Stimulated activated memory B cell treated with anti-CD40 and anti-IgM and Interleukin-4, amounts not matched to agents 10 μg/mL and 1 μg/mL and 100 μg/mL, for 72 hours (primary cell): ENCODE measurements around the gene CACNA2D4.

Experiments used
- ATAC-seq: fragments of 150-1000 bp; cut with Tn5 transposase; 2 replicates; pipeline ENCODE4 v1.10.0; 2021
- H3K27ac Mint-ChIP-seq: one replicate; pipeline ENCODE4 v1.8.0; 2022; ENCODE audit warnings: mild to moderate bottlenecking, mixed read lengths
- H3K27me3 Mint-ChIP-seq: one replicate; pipeline ENCODE4 v1.8.0; 2022; ENCODE audit warnings: mixed read lengths
- H3K36me3 Mint-ChIP-seq: one replicate; pipeline ENCODE4 v1.8.0; 2022; ENCODE audit warnings: mixed read lengths
- H3K4me1 Mint-ChIP-seq: one replicate; pipeline ENCODE4 v1.8.0; 2022; ENCODE audit warnings: mixed read lengths
- H3K4me3 Mint-ChIP-seq: one replicate; pipeline ENCODE4 v1.8.0; 2022; ENCODE audit warnings: mild to moderate bottlenecking, moderate library complexity, mixed read lengths
- H3K9me3 Mint-ChIP-seq: one replicate; pipeline ENCODE4 v1.8.0; 2022; ENCODE audit warnings: mixed read lengths

The CACNA2D4 gene

GRCh38 chr12:1890119-1890703 is 28.2 kb downstream of the CACNA2D4 start:
- peaks cover 19% of the 10 kb centered on the region for H3K9me3 Mint-ChIP-seq
- H3K4me3 Mint-ChIP-seq, result no peak overlapping the region
- peaks cover 74% of the 10 kb centered on the region for H3K27me3 Mint-ChIP-seq

GRCh38 chr12:1888923-1889322 is 29.5 kb downstream of the CACNA2D4 start:
- Mint-ChIP-seq H3K4me3 (no peak overlapping the region), H3K27me3 (peaks cover 64% of the 10 kb centered on the region), H3K4me1 (no peaks in the 10 kb centered on the region), H3K9me3 (peaks cover 15% of the 10 kb centered on the region), H3K36me3 (peaks cover 20% of the 10 kb centered on the region), H3K27ac (no peak overlapping the region)
- ATAC-seq, result no peak

More at GRCh38 chr12:1890119-1890703, 28.2 kb downstream of the CACNA2D4 start:
- H3K36me3 Mint-ChIP-seq, result peaks cover 23% of the 10 kb centered on the region
- H3K27ac Mint-ChIP-seq, result no peak overlapping the region
- no peak for ATAC-seq
- no peaks in the 10 kb centered on the region for H3K4me1 Mint-ChIP-seq

GRCh38 chr12:1886396-1887008 is 31.9 kb downstream of the CACNA2D4 start:
- H3K36me3 Mint-ChIP-seq, result peaks cover 5% of the 10 kb centered on the region
- H3K27me3 Mint-ChIP-seq, result peaks cover 58% of the 10 kb centered on the region
- no peak for ATAC-seq
- no peaks in the 10 kb centered on the region for H3K4me1 Mint-ChIP-seq
- H3K27ac Mint-ChIP-seq, result no peak overlapping the region
- H3K4me3 Mint-ChIP-seq, result no peak overlapping the region
- H3K9me3 Mint-ChIP-seq, result peaks cover 7% of the 10 kb centered on the region

- Mint-ChIP-seq H3K4me1 (no peaks in the 10 kb centered on the region), H3K27ac (no peak overlapping the region), H3K9me3 (peaks cover 1% of the 10 kb centered on the region), H3K4me3 (no peak overlapping the region), H3K36me3 (peaks cover under 1% of the 10 kb centered on the region), H3K27me3 (peaks cover 51% of the 10 kb centered on the region)
- no peak for ATAC-seq
These were observed 32.7 kb downstream of the CACNA2D4 start for GRCh38 chr12:1885599-1886245.

GRCh38 chr12:1885082-1885596 is 33.3 kb downstream of the CACNA2D4 start:
- Mint-ChIP-seq H3K4me3 (no peak overlapping the region), H3K36me3 (no peaks in the 10 kb centered on the region), H3K4me1 (no peaks in the 10 kb centered on the region), H3K27me3 (peaks cover 49% of the 10 kb centered on the region), H3K9me3 (no peaks in the 10 kb centered on the region), H3K27ac (no peak overlapping the region)
- no peak for ATAC-seq

GRCh38 chr12:1884651-1885050 is 33.8 kb downstream of the CACNA2D4 start:
- Mint-ChIP-seq H3K36me3 (no peaks in the 10 kb centered on the region), H3K4me1 (no peaks in the 10 kb centered on the region), H3K27ac (no peak overlapping the region), H3K27me3 (peaks cover 49% of the 10 kb centered on the region), H3K4me3 (no peak overlapping the region), H3K9me3 (no peaks in the 10 kb centered on the region)
- no peak for ATAC-seq

- H3K9me3 Mint-ChIP-seq, result no peaks in the 10 kb centered on the region
- no peak overlapping the region for H3K4me3 Mint-ChIP-seq
- peaks cover 39% of the 10 kb centered on the region for H3K27me3 Mint-ChIP-seq
- no peaks in the 10 kb centered on the region for H3K4me1 Mint-ChIP-seq
- no peak for ATAC-seq
- no peaks in the 10 kb centered on the region for H3K36me3 Mint-ChIP-seq
- H3K27ac Mint-ChIP-seq, result no peak overlapping the region
These were observed 34.9 kb downstream of the CACNA2D4 start for GRCh38 chr12:1883513-1883912.

GRCh38 chr12:1882850-1883470 is 35.5 kb downstream of the CACNA2D4 start:
- Mint-ChIP-seq H3K27me3 (peaks cover 33% of the 10 kb centered on the region), H3K36me3 (no peaks in the 10 kb centered on the region), H3K4me3 (no peak overlapping the region), H3K4me1 (no peaks in the 10 kb centered on the region), H3K27ac (no peak overlapping the region), H3K9me3 (no peaks in the 10 kb centered on the region)
- no peak for ATAC-seq

GRCh38 chr12:1882405-1882804 is 36.0 kb downstream of the CACNA2D4 start:
- ATAC-seq, result no peak
- Mint-ChIP-seq H3K27ac (no peak overlapping the region), H3K4me1 (no peaks in the 10 kb centered on the region), H3K27me3 (peaks cover 28% of the 10 kb centered on the region), H3K9me3 (no peaks in the 10 kb centered on the region), H3K36me3 (no peaks in the 10 kb centered on the region), H3K4me3 (no peak overlapping the region)

- Mint-ChIP-seq H3K9me3 (no peaks in the 10 kb centered on the region), H3K36me3 (no peaks in the 10 kb centered on the region), H3K4me3 (no peak overlapping the region), H3K27me3 (peaks cover 26% of the 10 kb centered on the region), H3K4me1 (no peaks in the 10 kb centered on the region), H3K27ac (no peak overlapping the region)
- ATAC-seq, result no peak
These were observed 36.5 kb downstream of the CACNA2D4 start for GRCh38 chr12:1881936-1882335.

- no peak overlapping the region for H3K27ac Mint-ChIP-seq
- ATAC-seq, result no peak
- H3K4me3 Mint-ChIP-seq, result no peak overlapping the region
- no peaks in the 10 kb centered on the region for H3K36me3 Mint-ChIP-seq
- H3K27me3 Mint-ChIP-seq, result peaks cover 26% of the 10 kb centered on the region
- no peaks in the 10 kb centered on the region for H3K4me1 Mint-ChIP-seq
- H3K9me3 Mint-ChIP-seq, result no peaks in the 10 kb centered on the region
These were observed 37.2 kb downstream of the CACNA2D4 start for GRCh38 chr12:1881301-1881700.

- H3K9me3 Mint-ChIP-seq, result no peaks in the 10 kb centered on the region
- no peak overlapping the region for H3K27ac Mint-ChIP-seq
- no peak overlapping the region for H3K4me3 Mint-ChIP-seq
- no peaks in the 10 kb centered on the region for H3K36me3 Mint-ChIP-seq
- no peak for ATAC-seq
- peaks cover 23% of the 10 kb centered on the region for H3K27me3 Mint-ChIP-seq
- no peaks in the 10 kb centered on the region for H3K4me1 Mint-ChIP-seq
These were observed 37.6 kb downstream of the CACNA2D4 start for GRCh38 chr12:1880876-1881275.

- Mint-ChIP-seq H3K27ac (no peak overlapping the region), H3K9me3 (no peaks in the 10 kb centered on the region), H3K4me3 (no peak overlapping the region), H3K36me3 (no peaks in the 10 kb centered on the region), H3K4me1 (no peaks in the 10 kb centered on the region), H3K27me3 (peaks cover 23% of the 10 kb centered on the region)
- no peak for ATAC-seq
These were observed 38.2 kb downstream of the CACNA2D4 start for GRCh38 chr12:1880153-1880845.

GRCh38 chr12:1879633-1880032 is 38.8 kb downstream of the CACNA2D4 start:
- Mint-ChIP-seq H3K9me3 (no peaks in the 10 kb centered on the region), H3K4me3 (no peak overlapping the region), H3K27ac (no peak overlapping the region), H3K27me3 (peaks cover 23% of the 10 kb centered on the region), H3K4me1 (no peaks in the 10 kb centered on the region), H3K36me3 (no peaks in the 10 kb centered on the region)
- no peak for ATAC-seq

- Mint-ChIP-seq H3K27me3 (peaks cover 20% of the 10 kb centered on the region), H3K4me3 (no peak overlapping the region), H3K27ac (no peak overlapping the region), H3K9me3 (no peaks in the 10 kb centered on the region), H3K4me1 (no peaks in the 10 kb centered on the region), H3K36me3 (no peaks in the 10 kb centered on the region)
- no peak for ATAC-seq
These were observed 39.8 kb downstream of the CACNA2D4 start for GRCh38 chr12:1878695-1879094.
